Fibroblast of mammary gland (primary cell): ENCODE data around the gene RREB1.

Experiments used
- DNase-seq: peaks from one replicate; pipeline ENCODE4 v3.0.0-alpha.2; 2010; ENCODE audit warnings: low read depth
- H3K4me3 ChIP-seq: 2 replicates; pipeline ENCODE4 v1.5.1; 2011; ENCODE audit warnings: low read depth, mild to moderate bottlenecking, low read length, moderate library complexity; ENCODE audit not compliant: control insufficient read depth
- CTCF ChIP-seq: conservative IDR thresholded peaks from 2 replicates; pipeline ENCODE4 v1.5.1; 2011; ENCODE audit warnings: low read depth, low read length, inconsistent platforms; ENCODE audit not compliant: control insufficient read depth, insufficient read depth

Gene RREB1

GRCh38 chr6:7071405-7071804 is 36.4 kb upstream of the RREB1 start:
- DNase-seq, result no peak
- no peak for TF ChIP-seq CTCF
- H3K4me3 ChIP-seq, result no peak overlapping the region

GRCh38 chr6:7073082-7073820 is 34.5 kb upstream of the RREB1 start:
- no peak for TF ChIP-seq CTCF
- no peak overlapping the region for H3K4me3 ChIP-seq
- DNase-seq, result peak; percentile 15

- no peak for TF ChIP-seq CTCF
- no peak overlapping the region for H3K4me3 ChIP-seq
- no peak for DNase-seq
Measured at GRCh38 chr6:7073821-7074525, 33.8 kb upstream of the RREB1 start.

DNA sequence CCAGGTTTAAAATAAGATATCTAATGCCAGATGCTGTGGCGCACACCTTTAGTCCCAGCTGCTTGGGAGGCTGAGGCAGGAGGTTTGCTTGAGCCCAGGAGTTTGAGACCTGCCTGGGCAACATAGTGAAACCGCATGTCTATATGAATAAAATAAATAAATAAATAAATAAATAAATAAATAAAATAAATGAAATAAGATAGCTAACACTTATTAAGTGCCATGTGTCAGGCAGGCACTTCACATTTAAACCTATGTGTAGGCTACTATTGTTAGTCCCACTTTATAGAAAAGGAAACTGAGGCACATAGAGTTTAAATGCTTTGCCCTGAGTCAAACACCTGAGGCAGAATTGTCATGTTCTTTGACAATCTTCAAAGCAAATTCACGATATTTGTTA is 32.9 kb upstream of the RREB1 start:
- no peak for DNase-seq
- no peak for TF ChIP-seq CTCF
- H3K4me3 ChIP-seq, result no peak overlapping the region

DNA sequence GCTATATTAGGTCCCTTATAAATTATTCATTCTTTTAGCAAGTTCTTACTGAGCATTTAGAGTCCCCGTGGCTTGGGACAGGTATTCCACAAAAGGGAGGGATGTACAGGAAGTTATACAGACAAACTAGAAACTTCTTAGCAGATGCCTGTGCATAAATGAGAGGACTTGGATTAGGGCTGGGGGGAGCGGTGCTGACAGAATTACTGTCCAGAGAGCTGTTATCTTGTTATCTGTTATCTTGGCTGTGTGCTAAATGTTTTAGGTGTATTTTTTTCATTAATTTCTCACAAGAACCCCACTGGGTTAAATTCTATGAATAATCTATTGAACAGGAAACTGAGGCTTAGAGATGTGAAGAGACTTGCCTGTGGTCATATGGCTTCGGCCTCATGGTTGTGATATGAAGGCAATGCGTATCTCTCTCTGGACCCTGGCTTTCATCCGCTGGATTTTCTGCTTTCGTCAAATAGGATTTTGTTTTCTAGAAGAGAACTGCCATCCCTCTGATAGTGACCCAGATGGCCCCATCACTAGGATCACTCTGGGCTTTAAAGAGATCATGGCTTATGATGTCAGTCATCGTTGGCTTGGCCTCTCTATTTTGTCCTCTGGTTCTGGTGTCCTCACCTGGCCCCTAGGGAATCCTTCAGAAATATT is 32.3 kb upstream of the RREB1 start:
- H3K4me3 ChIP-seq, result no peak overlapping the region
- DNase-seq, result no peak
- no peak for TF ChIP-seq CTCF

- no peak overlapping the region for H3K4me3 ChIP-seq
- no peak for DNase-seq
- no peak for TF ChIP-seq CTCF
Measured at GRCh38 chr6:7077856-7078255, 29.9 kb upstream of the RREB1 start.
